ENCODE results near the gene ALDOC. TPM values are rescaled to one million over a fixed set of nuclear protein-coding genes. Genes with fewer than 3 reads are reported as not detected.

The ALDOC gene
- total RNA-seq, 1 experiment from 2014 or later = 53.2 TPM

DNA sequence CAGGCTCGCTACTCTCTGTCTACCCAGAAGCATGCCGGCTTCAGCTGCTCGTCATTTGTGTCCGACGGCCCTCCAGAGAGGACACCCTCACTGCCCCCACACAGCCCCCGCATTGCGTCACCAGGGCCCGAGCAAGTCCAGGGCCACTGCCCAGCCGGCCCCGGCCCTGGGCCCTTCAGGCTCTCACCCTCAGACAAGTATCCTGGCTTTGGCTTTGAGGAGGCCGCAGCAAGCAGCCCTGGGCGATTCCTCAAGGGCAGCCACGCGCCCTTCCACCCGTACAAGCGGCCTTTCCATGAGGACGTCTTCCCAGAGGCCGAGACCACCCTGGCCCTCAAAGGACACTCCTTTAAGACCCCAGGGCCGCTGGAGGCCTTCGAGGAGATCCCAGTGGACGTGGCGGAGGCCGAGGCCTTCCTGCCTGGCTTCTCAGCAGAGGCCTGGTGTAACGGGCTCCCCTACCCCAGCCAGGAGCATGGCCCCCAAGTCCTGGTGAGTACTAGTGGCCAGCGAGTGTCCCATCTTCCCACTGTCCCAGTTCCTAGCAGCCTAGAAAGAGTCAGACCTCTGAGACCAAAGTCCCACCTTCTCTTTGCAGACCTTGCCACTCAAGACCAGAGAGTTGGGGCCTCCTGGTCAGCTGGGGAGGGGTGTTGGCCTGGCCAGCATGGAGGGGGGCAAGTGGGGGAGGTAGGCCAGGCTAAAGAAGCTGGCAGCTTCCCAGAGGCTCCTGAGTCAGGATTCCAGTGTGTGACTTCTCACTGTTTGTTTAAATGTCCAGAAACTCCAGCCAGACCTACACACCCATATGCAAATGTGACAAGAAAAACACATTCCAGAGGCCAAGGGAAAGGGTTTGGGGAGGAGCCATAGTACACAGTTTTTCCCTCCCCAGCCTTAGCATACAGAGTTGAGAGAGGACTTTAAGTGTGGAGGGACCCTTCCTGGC lies 51.9 kb downstream of the ALDOC start:
- Histone ChIP-seq H2BK5ac (ENCODE audit: insufficient read length, low read length) (no peak overlapping the region), H3K4ac (ENCODE audit: low read depth, low read length) (no peak overlapping the region), H4K91ac (ENCODE audit: insufficient read length, low read depth, low read length) (no peak overlapping the region), H3K23ac (ENCODE audit: insufficient read length, low read depth, low read length) (no peak overlapping the region), H3K27me3 (ENCODE audit: insufficient read depth, low read length) (no peaks in the 10 kb centered on the region), H4K5ac (ENCODE audit: insufficient read length, low read depth, low read length) (no peak overlapping the region), H3K79me1 (ENCODE audit: insufficient read depth, low read depth, low read length, poor library complexity, severe bottlenecking) (no peaks in the 10 kb centered on the region), H2BK12ac (ENCODE audit: insufficient read length, low read depth, low read length) (no peak overlapping the region), H3K79me2 (ENCODE audit: insufficient read depth, low read length) (no peaks in the 10 kb centered on the region), H2BK20ac (ENCODE audit: low read depth, low read length, poor library complexity, severe bottlenecking) (no peak overlapping the region), H3K9me3 (ENCODE audit: control insufficient read depth, low read depth, low read length) (no peaks in the 10 kb centered on the region), H3K4me1 (ENCODE audit: insufficient read depth, low read length) (no peaks in the 10 kb centered on the region), H4K8ac (replicated peaks; ENCODE audit: insufficient read length, low read depth, low read length) (no peak overlapping the region), H3K9ac (ENCODE audit: extremely low read depth, insufficient read length, low read length) (no peak overlapping the region), H3K18ac (ENCODE audit: insufficient read length, low read depth, low read length) (no peak overlapping the region), H2AFZ (ENCODE audit: low read length) (no peak overlapping the region), H3K14ac (ENCODE audit: insufficient read depth, low read length) (no peak overlapping the region), H4K20me1 (ENCODE audit: control insufficient read depth, insufficient read depth, insufficient read length) (no peaks in the 10 kb centered on the region), H3K4me2 (ENCODE audit: insufficient read depth, insufficient read length, low read length) (no peak overlapping the region), H3T11ph (ENCODE audit: low read length) (no peak overlapping the region), H2BK15ac (ENCODE audit: low read depth, low read length) (no peak overlapping the region), H3K27ac (ENCODE audit: insufficient read length, low read depth, low read length) (no peak overlapping the region), H2AK5ac (ENCODE audit: insufficient read length, low read length) (no peak overlapping the region), H3K23me2 (ENCODE audit: insufficient read length, low read depth, low read length, poor library complexity, severe bottlenecking) (no peaks in the 10 kb centered on the region), H3K56ac (ENCODE audit: insufficient read length, low read depth, low read length) (no peak overlapping the region), H2BK120ac (ENCODE audit: low read depth, low read length, poor library complexity, severe bottlenecking) (no peak overlapping the region)
- peaks cover 5 to 23% of the 10 kb centered on the region in 2 experiments for H3K4me1 Mint-ChIP-seq
- H3K9me3 Mint-ChIP-seq = no peaks in the 10 kb centered on the region
- H3K27me3 Mint-ChIP-seq (ENCODE audit: low read depth) = peaks cover 2% of the 10 kb centered on the region
- no peaks in the 10 kb centered on the region for H3K36me3 Mint-ChIP-seq (ENCODE audit: insufficient read depth in 1 of 3, low read depth in 3 of 3)
- H3K4me3 Mint-ChIP-seq = peak overlapping the region in 1 of 2 experiments; percentile 41; a peak in 1 of 5 replicates
- H3K27ac Mint-ChIP-seq = no peak overlapping the region; a peak in 1 of 7 replicates
- TF ChIP-seq, protein P1, sequence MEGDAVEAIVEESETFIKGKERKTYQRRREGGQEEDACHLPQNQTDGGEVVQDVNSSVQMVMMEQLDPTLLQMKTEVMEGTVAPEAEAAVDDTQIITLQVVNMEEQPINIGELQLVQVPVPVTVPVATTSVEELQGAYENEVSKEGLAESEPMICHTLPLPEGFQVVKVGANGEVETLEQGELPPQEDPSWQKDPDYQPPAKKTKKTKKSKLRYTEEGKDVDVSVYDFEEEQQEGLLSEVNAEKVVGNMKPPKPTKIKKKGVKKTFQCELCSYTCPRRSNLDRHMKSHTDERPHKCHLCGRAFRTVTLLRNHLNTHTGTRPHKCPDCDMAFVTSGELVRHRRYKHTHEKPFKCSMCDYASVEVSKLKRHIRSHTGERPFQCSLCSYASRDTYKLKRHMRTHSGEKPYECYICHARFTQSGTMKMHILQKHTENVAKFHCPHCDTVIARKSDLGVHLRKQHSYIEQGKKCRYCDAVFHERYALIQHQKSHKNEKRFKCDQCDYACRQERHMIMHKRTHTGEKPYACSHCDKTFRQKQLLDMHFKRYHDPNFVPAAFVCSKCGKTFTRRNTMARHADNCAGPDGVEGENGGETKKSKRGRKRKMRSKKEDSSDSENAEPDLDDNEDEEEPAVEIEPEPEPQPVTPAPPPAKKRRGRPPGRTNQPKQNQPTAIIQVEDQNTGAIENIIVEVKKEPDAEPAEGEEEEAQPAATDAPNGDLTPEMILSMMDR (conservative IDR thresholded peaks at IDR 0.05) = no peak
- no CpG with 5 or more reads among the region's 25 CpGs for WGBS (ENCODE audit: extremely low coverage, insufficient read length, low lambda C conversion rate)
- no peak for DNase-seq

Measured in H9 (cell line).